Stimulated activated CD4-positive, alpha-beta T cell treated with anti-CD3 and anti-CD28 coated beads, Interleukin-4, amount 100 ng/mL, for 1 hour (primary cell): Measurements from ENCODE around the gene GSC2.

Experiments used
- DNase-seq: peaks from one replicate; pipeline ENCODE4 v3.0.0-alpha.2; 2020

Gene GSC2

GRCh38 chr22:19152942-19153883 lies 3.1 kb upstream of the GSC2 start:
- no peak for DNase-seq

GRCh38 chr22:19151329-19152191 lies 1.5 kb upstream of the GSC2 start:
- no peak for DNase-seq

GRCh38 chr22:19150482-19151328 lies 613 bp upstream of the GSC2 start:
- no peak for DNase-seq

GRCh38 chr22:19149047-19149883 lies 827 bp downstream of the GSC2 start:
- DNase-seq, result peak; percentile 30

- no peak for DNase-seq
Measured at GRCh38 chr22:19148417-19149046, 1.6 kb downstream of the GSC2 start.

- no peak for DNase-seq
Measured at GRCh38 chr22:19147195-19147780, 2.8 kb downstream of the GSC2 start.

- DNase-seq, result no peak
Measured at GRCh38 chr22:19146215-19146968, 3.7 kb downstream of the GSC2 start.

GRCh38 chr22:19143967-19144400 lies 6.1 kb downstream of the GSC2 start:
- peak; percentile 22 for DNase-seq

GRCh38 chr22:19143212-19143611 lies 6.9 kb downstream of the GSC2 start:
- no peak for DNase-seq

- DNase-seq, result no peak
Measured at GRCh38 chr22:19142394-19142793, 7.7 kb downstream of the GSC2 start.

GRCh38 chr22:19139974-19140373 lies 10.1 kb downstream of the GSC2 start:
- no peak for DNase-seq

- DNase-seq, result no peak
Measured at GRCh38 chr22:19139001-19139356, 11.1 kb downstream of the GSC2 start.

- no peak for DNase-seq
Measured at GRCh38 chr22:19138217-19139000, 11.7 kb downstream of the GSC2 start.

- DNase-seq, result no peak
Measured at GRCh38 chr22:19137384-19138216, 12.5 kb downstream of the GSC2 start.

GRCh38 chr22:19136915-19137314 lies 13.2 kb downstream of the GSC2 start:
- no peak for DNase-seq

- no peak for DNase-seq
Measured at GRCh38 chr22:19134874-19135273, 15.2 kb downstream of the GSC2 start.

- DNase-seq, result no peak
Measured at GRCh38 chr22:19134176-19134831, 15.8 kb downstream of the GSC2 start.

GRCh38 chr22:19133561-19133960 lies 16.5 kb downstream of the GSC2 start:
- DNase-seq, result no peak
